GM10266 (cell line): Measurements from ENCODE around the gene PRR5.

Experiments
- DNase-seq: peaks from one replicate; pipeline ENCODE4 v3.0.0; 2012; ENCODE audit errors: extremely low spot score
- CTCF ChIP-seq: IDR thresholded peaks from 2 replicates; pipeline ENCODE4 v1.5.1; 2012; ENCODE audit warnings: mild to moderate bottlenecking, low read depth; ENCODE audit not compliant: control insufficient read depth, insufficient read depth; ENCODE audit errors: missing control alignments

Gene PRR5

GRCh38 chr22:44661659-44662569 is 40.1 kb upstream of the PRR5 start:
- no peak for TF ChIP-seq CTCF
- DNase-seq: no peak

GRCh38 chr22:44663256-44663999 is 38.6 kb upstream of the PRR5 start:
- TF ChIP-seq CTCF: no peak
- no peak for DNase-seq

GRCh38 chr22:44664149-44664548 is 37.9 kb upstream of the PRR5 start:
- no peak for DNase-seq
- no peak for TF ChIP-seq CTCF

- no peak for TF ChIP-seq CTCF
- DNase-seq: no peak
Measured at GRCh38 chr22:44665115-44665514, 36.9 kb upstream of the PRR5 start.

- TF ChIP-seq CTCF: no peak
- DNase-seq: no peak
Measured at GRCh38 chr22:44666207-44666585, 35.8 kb upstream of the PRR5 start.

GRCh38 chr22:44667276-44667675 is 34.7 kb upstream of the PRR5 start:
- no peak for TF ChIP-seq CTCF
- no peak for DNase-seq

- no peak for DNase-seq
- no peak for TF ChIP-seq CTCF
Measured at GRCh38 chr22:44667829-44668189, 34.2 kb upstream of the PRR5 start.
